ENCODE measurements around the gene ASPSCR1. TPM values are rescaled to one million over a fixed set of nuclear protein-coding genes. Genes with fewer than 3 reads are reported as not detected.

Gene ASPSCR1
- total and polyA plus RNA-seq, 2 of the 13 experiments (the other 11 are each of a cell fraction or from before 2014, with no cell fraction given), result 274 to 314 TPM

GRCh38 chr17:82019690-82020571 lies 42.5 kb downstream of the ASPSCR1 start (continued):
- TF ChIP-seq, protein P1, sequence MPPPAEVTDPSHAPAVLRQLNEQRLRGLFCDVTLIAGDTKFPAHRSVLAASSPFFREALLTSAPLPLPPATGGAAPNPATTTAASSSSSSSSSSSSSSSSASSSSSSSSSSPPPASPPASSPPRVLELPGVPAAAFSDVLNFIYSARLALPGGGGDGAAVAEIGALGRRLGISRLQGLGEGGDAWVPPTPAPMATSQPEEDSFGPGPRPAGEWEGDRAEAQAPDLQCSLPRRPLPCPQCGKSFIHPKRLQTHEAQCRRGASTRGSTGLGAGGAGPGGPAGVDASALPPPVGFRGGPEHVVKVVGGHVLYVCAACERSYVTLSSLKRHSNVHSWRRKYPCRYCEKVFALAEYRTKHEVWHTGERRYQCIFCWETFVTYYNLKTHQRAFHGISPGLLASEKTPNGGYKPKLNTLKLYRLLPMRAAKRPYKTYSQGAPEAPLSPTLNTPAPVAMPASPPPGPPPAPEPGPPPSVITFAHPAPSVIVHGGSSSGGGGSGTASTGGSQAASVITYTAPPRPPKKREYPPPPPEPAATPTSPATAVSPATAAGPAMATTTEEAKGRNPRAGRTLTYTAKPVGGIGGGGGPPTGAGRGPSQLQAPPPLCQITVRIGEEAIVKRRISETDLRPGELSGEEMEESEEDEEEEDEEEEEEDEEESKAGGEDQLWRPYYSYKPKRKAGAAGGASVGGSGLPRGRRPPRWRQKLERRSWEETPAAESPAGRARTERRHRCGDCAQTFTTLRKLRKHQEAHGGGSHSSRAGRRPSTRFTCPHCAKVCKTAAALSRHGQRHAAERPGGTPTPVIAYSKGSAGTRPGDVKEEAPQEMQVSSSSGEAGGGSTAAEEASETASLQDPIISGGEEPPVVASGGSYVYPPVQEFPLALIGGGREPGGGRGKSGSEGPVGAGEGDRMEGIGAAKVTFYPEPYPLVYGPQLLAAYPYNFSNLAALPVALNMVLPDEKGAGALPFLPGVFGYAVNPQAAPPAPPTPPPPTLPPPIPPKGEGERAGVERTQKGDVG (CRISPR knock-in tag; IDR thresholded peaks at IDR 0.05; ENCODE audit: borderline replicate concordance), result peak; percentile 36
- peak; percentile 67 for TF ChIP-seq CBX1 (IDR thresholded peaks at IDR 0.05; ENCODE audit: low read depth)
- TF ChIP-seq UBTF (CRISPR knock-in tag; IDR thresholded peaks at IDR 0.05), result peak; percentile 31; the same call in 1 of the 2 replicates
- peak; percentile 19; the same call in 1 of the 2 replicates for TF ChIP-seq ZNF350 (CRISPR knock-in tag; IDR thresholded peaks at IDR 0.05; ENCODE audit: borderline replicate concordance, low read depth)
- TF ChIP-seq ZNF337 (CRISPR knock-in tag; IDR thresholded peaks at IDR 0.05; ENCODE audit: borderline replicate concordance, low read depth), result no peak
- peak; percentile 66 for TF ChIP-seq HOXA3 (CRISPR knock-in tag; IDR thresholded peaks at IDR 0.05)
- TF ChIP-seq ASH2L (IDR thresholded peaks at IDR 0.05; ENCODE audit: insufficient read length, low read depth, low read length), result peak; percentile 22
- TF ChIP-seq ZNF44 (CRISPR knock-in tag; IDR thresholded peaks at IDR 0.05), result peak; percentile 69; the same call in 1 of the 2 replicates
- TF ChIP-seq ZMYM3 (CRISPR knock-in tag; IDR thresholded peaks at IDR 0.05), result 0 out of 2 replicates have a peak, but pooled peaks have one; percentile 38
- peak; percentile 66; the same call in 1 of the 2 replicates for TF ChIP-seq THAP11 (CRISPR knock-in tag; IDR thresholded peaks at IDR 0.05)
